ENCODE results near the gene PRKN.

DNA sequence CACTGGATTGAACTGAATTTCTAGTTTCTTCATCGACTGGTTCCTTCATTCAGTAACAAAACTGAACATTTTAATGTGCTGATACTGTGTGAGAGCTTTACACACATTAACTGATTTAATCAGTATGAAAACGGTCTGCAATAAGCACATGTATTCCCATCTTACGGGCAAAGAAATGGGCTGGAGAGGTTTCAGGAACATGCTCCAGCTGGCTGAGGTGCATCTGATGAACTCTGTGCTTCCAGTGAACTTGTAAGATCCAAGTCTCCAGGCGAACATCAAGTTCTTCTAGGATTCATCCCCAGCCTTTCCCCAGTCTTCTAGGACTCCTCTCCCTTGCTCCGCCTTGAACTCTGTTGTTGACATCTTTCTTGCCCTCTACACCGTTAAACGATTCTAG lies 1233.0 kb downstream of the PRKN start:
- no peak for TF ChIP-seq POLR2A (IDR thresholded peaks at IDR 0.05)
- TF ChIP-seq, protein P1, sequence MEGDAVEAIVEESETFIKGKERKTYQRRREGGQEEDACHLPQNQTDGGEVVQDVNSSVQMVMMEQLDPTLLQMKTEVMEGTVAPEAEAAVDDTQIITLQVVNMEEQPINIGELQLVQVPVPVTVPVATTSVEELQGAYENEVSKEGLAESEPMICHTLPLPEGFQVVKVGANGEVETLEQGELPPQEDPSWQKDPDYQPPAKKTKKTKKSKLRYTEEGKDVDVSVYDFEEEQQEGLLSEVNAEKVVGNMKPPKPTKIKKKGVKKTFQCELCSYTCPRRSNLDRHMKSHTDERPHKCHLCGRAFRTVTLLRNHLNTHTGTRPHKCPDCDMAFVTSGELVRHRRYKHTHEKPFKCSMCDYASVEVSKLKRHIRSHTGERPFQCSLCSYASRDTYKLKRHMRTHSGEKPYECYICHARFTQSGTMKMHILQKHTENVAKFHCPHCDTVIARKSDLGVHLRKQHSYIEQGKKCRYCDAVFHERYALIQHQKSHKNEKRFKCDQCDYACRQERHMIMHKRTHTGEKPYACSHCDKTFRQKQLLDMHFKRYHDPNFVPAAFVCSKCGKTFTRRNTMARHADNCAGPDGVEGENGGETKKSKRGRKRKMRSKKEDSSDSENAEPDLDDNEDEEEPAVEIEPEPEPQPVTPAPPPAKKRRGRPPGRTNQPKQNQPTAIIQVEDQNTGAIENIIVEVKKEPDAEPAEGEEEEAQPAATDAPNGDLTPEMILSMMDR (IDR thresholded peaks at IDR 0.05): no peak
- TF ChIP-seq POLR2AphosphoS5 (IDR thresholded peaks at IDR 0.05): no peak
